Measurements from ENCODE around the gene RTP5.

DNA sequence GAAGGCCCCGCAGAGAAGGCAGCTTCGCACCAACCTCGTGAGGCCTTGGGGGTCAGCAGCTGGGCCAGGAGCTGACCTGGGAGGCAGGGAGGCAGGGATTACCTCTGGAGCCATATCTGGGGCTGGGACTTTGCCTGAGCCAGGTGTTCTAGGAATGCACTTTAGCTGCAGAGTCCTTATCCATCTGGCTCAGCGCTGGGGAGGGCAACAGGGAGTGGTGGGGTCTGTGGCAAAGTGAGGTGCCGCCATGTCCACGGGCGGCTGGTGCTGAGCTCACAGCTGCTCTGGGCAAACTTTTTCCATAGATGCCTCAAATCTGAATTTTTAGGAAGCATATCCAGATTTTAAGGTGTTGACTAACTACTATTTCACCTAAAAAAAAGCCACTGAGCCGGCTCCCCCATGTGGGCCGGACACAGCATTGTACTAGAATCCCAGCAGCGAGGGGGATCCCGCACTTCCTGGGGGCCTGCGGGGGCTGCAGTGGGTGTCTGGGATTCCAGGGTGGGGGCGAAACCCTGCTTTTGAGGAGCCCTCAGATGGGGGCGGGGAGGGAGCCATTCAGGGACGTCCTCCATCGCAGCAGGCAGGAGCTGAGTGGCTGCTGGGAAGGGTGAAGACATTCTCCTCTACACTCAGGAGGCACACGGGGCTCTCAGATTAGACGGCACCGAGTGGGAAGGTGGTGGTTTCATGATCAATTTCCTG lies 34.6 kb downstream of the RTP5 start:
- TF ChIP-seq, protein P1, sequence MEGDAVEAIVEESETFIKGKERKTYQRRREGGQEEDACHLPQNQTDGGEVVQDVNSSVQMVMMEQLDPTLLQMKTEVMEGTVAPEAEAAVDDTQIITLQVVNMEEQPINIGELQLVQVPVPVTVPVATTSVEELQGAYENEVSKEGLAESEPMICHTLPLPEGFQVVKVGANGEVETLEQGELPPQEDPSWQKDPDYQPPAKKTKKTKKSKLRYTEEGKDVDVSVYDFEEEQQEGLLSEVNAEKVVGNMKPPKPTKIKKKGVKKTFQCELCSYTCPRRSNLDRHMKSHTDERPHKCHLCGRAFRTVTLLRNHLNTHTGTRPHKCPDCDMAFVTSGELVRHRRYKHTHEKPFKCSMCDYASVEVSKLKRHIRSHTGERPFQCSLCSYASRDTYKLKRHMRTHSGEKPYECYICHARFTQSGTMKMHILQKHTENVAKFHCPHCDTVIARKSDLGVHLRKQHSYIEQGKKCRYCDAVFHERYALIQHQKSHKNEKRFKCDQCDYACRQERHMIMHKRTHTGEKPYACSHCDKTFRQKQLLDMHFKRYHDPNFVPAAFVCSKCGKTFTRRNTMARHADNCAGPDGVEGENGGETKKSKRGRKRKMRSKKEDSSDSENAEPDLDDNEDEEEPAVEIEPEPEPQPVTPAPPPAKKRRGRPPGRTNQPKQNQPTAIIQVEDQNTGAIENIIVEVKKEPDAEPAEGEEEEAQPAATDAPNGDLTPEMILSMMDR (IDR thresholded peaks at IDR 0.05), result no peak
- TF ChIP-seq EZH2phosphoT487 (IDR thresholded peaks at IDR 0.05; ENCODE audit: borderline replicate concordance, low read depth), result no peak
- TF ChIP-seq TAF1 (IDR thresholded peaks at IDR 0.05; ENCODE audit: borderline replicate concordance, low read depth, low read length), result no peak
- TF ChIP-seq SIN3A (IDR thresholded peaks at IDR 0.05; ENCODE audit: borderline replicate concordance, low read depth, low read length), result no peak
- no peak for TF ChIP-seq FOXJ3 (CRISPR knock-in tag; IDR thresholded peaks at IDR 0.05)
- TF ChIP-seq GATA2 (CRISPR knock-in tag; IDR thresholded peaks at IDR 0.05), result no peak
